GM21737 (cell line): ENCODE measurements around the gene CHRM1.
"Not testable (repeated sequence)": the region's sequence is repeated elsewhere in the genome, so short reads cannot be mapped to it uniquely, and the experiment has no call there.

Experiments used
- ATAC-seq: cut with Tn5 transposase; IDR thresholded peaks from one replicate; pipeline ENCODE4 v1.9.1; 2021; ENCODE audit warnings: mild to moderate bottlenecking, moderate library complexity; ENCODE audit not compliant: unreplicated experiment

The CHRM1 gene

GRCh38 chr11:62921201-62921572 lies at the start of gene CHRM1:
CHRM1 (minus strand) TSS chr11:62921363; CDS start chr11:62911100, 10,263 bp downstream.
- ATAC-seq: no peak

GRCh38 chr11:62965574-62965973 lies 44.4 kb upstream of the CHRM1 start:
- no peak for ATAC-seq

- no peak for ATAC-seq
These were observed 41.2 kb upstream of the CHRM1 start for GRCh38 chr11:62962391-62962790.

GRCh38 chr11:62961017-62961570 lies 39.9 kb upstream of the CHRM1 start:
- ATAC-seq: no peak

DNA sequence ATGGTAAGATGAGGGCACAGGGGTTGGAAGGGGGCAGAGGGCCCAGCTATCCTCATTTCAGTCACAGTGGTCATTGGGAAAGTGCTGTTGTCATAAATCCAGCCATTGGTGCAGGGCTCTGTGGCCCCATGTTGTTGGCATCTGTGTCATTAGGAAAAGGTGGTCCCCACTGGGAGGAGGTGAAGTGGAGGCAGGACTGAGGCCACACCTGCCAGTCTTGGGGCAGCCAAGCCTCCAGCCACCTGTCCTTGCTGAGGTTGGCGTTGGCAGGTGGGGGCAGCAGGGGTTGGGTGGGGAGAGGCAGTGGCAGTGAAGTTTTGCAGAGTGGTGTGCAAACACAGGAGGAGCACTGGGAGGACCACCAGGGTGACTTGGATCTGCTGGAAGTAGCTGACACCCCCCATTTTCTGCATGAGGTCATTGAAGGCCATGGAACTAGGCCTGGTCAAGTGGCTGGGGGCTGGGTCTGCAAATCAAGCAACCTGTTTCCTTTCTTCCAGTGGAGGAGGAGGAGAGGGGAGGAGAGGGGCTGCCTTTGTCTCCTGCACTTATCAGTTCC lies 38.3 kb upstream of the CHRM1 start:
- ATAC-seq: no peak

DNA sequence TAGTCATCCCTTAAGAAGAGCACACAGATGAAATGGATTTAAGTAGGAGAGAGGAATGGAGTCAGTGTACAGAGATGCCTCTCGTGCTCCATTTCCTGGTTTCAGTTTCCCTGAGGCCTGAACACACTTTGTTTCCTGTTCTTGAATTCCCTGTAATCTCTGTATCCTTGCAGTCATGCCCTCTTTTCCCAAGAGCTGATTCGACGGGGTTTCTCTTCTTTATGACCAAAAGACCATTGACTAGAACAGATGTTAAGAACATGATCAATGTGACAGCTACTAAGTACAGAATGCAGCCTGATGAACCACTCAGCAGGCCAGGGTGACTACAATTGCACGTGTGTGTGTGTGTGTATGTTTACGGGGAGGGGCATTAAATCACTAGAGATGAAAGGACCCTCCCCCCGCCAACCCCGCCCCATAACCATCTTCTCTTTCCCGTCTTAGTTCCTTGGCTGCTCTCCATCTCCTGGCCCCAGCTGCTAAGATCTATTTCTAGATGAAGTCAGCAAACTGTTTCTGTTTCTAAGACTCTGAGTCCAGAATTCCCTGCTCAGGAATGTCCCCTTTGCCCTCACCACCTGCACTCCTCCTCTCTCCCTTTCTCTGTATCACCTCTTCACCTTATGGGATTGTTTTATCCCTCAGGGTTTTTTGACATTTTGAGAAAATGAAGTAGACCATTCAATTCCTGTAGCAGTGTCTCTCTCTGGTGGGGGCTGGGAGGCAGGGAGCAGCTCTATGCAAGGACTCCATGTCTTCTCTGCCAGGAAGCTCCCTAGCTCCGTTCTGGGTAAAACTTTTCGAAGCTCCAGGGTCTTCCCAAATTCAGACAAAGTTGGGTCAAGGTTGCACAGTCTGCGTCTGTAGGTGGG lies 37.6 kb upstream of the CHRM1 start:
- no peak for ATAC-seq

DNA sequence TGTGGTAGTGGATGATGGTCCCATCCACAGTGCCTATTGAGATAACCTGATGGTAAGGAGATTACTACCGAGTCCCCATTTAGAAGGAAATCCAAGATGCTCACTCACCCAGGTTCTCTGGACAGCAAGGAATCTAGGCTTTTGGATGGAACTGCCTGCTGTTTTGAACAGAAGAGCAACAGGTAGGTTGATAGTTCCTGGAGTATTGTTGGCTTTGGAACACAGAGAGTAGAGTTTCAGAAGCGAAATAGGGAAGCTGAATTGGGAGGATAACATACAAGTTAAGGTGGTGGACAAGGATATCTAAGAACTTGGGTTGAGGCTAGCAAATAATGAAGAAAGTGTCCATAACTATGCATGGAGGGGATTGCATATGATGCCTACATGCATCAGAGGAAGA lies 36.0 kb upstream of the CHRM1 start:
- ATAC-seq: no peak

GRCh38 chr11:62954478-62954877 lies 33.3 kb upstream of the CHRM1 start:
- ATAC-seq: no peak

DNA sequence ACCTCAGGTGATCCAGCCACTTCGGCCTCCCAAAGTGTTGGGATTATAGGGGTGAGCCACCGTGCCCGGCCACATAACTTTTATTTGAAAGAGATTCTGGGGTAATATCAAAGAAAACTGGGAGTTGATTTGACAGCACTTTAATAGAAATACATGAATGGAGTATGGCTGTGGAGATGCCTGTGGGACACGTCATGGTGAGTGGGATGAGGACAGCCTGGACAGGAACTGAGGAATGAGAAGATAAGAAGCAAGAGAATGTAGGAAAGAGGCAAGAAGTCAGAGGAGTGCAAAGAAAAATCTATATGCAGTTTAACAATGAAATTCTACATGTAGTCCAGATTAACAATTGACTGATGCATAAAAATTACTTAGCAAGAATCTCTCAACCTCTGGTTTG lies 32.6 kb upstream of the CHRM1 start:
- ATAC-seq: no peak

- no peak for ATAC-seq
These were observed 27.7 kb upstream of the CHRM1 start for GRCh38 chr11:62948765-62949320.

DNA sequence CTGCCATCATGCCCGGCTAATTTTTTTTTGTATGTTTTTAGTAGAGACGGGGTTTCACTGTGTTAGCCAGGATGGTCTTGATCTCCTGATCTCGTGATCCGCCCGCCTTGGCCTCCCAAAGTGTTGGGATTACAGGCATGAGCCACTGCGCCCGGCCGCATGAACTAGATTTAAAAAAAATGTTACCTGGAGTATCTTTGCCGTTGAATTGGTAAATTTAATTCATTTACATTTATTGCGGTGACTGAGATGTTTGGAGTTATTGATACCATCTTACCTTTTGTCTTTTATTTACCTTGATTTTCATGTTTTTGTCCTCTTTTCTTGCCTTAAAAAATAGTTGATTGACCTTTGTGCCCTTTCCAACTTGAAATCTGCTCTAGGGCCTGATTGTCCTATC lies 24.4 kb upstream of the CHRM1 start:
- ATAC-seq: not testable (repeated sequence)

DNA sequence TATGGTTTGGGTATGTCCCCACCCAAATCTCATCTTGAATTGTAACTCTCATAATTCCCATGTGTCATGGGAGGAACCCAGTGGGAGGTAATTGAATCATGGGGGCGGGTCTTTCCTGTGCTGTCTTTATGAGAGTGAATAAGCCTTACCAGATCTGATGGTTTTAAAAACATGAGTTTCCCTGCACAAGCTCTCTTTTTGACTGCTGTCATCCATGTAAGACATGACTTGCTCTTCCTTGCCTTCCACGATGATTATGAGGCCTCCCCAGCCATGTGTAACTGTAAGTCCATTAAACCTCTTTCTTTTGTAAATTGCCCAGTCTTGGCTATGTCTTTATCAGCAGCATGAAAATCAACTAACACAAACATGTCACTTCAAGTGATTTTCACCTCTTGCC lies 16.4 kb upstream of the CHRM1 start:
- ATAC-seq: not testable (repeated sequence)

DNA sequence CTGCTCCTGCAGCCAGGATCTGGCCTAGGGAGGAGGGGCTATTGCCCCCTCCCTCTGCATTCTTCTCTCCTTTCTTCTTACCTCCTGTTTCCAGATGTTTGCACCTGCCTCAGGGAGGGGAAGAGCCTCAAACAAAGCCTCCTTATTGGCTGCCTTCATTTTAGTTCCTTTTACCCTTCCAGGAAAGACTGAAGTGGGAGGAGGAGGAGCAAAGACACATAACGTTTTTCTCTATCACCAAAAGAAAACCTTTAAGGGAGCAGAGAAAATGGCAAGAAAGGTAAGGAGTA lies 13.3 kb upstream of the CHRM1 start:
- no peak for ATAC-seq

DNA sequence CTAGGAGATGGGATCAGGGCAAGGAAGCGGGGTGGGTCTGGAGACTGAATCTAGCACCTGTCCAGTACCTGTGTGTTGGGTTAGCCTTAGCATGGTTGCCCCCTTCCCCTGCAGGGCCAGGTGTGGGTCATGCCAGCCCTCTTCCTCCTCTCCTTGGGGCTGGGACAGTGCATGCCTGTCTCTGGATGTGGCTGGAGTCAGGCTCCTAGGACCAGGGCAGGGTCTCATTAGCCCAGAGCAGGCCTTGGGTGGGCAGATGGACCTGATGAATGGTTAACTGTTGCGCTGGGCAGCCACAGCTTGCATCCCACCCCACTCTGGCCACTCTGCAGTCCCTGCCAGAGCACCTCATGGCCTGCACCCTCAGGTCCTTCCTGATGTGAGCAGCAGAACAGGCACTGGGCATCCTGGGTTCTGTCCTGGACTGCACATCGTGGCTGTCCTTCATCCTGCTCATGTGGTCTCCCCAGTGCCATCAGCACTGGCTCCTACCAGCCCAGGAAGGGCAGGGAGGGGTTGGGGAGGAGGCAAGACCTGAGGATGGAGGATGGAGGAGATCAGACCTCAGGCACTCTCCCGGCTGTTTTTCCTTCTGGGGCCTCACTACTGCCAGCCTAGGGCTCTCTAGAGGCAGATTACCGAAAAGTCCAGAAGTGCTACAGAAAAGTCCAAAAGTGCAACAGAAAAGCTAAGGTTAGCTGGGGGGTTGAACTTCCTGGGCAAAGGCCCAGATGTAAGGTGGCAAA lies 12.8 kb upstream of the CHRM1 start:
- no peak for ATAC-seq

- ATAC-seq: no peak
These were observed 12.1 kb upstream of the CHRM1 start for GRCh38 chr11:62933285-62933684.

DNA sequence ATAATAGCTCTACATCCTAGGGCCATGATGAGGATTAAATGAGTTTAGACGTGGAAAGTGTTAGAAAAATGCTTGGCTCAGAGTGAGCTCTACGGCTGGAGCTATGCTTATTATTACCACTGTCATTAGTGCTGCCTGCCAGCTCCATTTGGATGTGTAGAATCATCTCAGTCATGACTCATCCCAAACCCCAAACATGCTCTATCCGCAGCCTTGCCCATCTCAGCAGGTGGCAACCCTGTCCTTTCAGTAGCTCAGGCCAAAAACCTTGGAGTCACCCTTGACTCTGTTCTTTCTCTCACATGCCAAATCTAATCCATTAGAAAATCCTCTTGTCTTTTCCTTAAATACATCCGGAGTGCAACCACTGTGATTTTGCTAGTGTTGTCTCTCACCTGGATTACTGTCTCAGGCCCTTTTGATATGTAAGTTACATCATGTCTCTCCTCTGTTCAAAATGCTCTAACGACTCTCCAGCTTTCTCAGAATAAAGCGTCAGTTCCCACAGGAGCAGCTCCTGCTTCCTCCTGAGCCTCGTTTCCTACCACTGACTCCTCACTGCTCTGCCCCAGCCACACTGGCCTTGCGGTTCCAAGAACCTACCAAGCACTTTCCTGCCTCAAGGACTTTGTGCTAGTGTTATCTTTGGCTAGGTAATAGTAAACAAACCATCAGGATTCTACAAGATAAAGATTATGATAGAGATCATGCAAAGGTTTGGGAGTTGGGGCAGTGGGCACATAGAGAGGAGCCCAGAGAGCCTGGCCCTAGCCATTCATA lies 10.5 kb upstream of the CHRM1 start:
- ATAC-seq: no peak

GRCh38 chr11:62930666-62931065 lies 9.5 kb upstream of the CHRM1 start:
- ATAC-seq: no peak

GRCh38 chr11:62930157-62930556 lies 9.0 kb upstream of the CHRM1 start:
- no peak for ATAC-seq

DNA sequence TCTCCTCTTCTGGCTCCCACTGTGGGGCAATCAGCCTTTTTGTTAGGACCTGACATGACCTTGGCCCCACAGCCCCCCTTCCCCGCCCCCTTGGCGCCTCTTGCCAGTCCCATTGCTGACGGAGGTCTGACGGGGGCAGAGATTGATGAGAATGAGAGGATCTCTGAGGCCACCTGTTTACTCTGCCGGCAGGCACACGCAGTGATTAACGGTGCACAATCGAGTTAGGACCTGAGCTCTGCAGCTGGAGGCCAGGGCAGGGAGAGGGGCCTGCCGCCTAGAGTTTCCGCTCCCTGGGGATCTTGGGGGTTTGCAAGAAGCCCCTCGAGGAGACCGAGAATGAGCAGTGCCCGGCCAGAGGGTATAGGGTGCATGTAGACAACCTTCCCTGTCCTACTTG lies 6.8 kb upstream of the CHRM1 start:
- no peak for ATAC-seq

DNA sequence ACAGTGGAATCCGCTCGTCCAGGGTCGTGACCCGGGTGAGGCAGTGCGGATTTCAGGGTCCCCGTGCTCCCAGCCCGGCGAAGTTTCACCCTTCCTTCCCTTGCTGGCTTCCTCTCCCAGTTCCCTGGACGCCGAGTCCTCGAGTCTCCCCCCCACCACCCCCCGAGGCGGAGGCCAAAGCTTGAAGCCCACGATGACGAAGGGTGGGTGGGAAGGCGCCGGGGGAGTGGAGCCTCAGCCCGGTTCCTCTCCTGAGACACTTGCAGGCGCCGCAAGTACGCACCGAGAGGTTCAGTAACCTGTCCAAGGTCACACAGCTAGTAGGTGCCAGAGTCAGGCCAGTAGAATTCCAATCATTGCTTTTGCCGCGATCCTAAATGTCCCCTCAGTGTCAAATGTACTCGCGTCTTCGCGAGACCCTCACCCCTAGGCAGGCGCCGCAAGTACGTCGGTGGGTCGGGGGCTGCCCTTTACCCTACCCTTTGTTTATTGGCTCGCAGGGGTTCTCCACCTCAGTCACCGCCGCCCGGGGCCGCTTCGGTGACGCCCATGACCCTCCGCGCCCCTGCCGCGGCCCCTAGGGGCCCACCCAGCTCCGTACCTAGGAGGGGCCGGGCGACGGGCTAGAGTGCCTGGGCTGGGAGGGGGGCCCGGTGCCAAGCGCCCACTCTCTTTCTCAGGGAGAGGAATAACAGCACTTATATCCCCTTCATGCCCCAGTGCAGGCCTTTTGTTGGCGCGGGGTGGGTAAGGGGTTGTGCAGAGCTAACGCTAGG lies 5.7 kb upstream of the CHRM1 start:
- ATAC-seq: no peak
